GM19467 (cell line): ENCODE measurements around the gene TMEM234.

ENCODE experiments used
- ATAC-seq: cut with Tn5 transposase; IDR thresholded peaks from one replicate; pipeline ENCODE4 v1.9.1; 2021; ENCODE audit warnings: mild to moderate bottlenecking, moderate library complexity; ENCODE audit not compliant: unreplicated experiment

The TMEM234 gene

GRCh38 chr1:32180186-32181060, 41.7 kb downstream of the TMEM234 start:
- no peak for ATAC-seq

GRCh38 chr1:32179443-32180185, 42.5 kb downstream of the TMEM234 start, which contains the start of gene TXLNA:
TSS of gene TXLNA (plus strand) at chr1:32179675. CDS start at chr1:32180346, 671 bp downstream.
- peak; percentile 75 for ATAC-seq

GRCh38 chr1:32179193-32179442, 43.0 kb downstream of the TMEM234 start:
- ATAC-seq: no peak

DNA sequence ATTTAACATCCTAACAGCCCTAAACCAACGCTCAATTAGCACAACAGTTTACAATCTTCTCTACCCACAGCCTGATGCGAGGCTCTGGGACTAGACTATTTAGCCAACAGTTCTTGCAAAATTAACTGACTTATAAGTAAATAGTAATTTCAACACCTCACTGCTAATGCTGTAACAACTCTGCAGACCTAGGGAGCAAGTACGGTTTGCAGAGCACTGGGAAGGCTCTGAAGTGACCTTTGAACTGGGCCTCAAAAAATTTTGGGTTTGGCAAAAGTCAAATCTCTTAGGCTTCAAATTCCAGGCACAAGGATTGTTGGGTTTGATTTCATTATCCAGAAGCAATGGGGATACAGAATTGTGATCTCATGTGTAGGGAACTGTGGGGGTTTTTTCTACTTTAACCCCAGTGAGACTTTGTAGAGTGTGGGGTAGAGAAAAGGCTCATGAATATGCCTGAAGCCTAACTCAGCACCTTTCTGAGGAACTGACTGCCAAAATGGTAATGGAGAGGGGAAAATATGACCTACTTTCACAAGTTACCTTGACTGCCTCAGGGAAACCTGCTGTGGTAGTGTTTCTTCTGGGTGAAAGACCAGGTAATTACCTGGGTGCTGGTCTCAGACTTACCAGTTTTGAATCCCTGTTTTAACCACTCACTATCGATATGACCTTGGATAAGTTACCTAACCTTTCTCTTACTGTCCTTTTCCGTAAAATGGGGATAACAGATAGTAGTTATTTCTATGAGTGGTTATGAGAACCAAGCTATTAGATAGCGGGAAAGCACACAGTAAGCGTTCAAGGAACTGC, 43.6 kb downstream of the TMEM234 start:
- no peak for ATAC-seq

GRCh38 chr1:32172621-32173245, 49.4 kb downstream of the TMEM234 start:
- no peak for ATAC-seq

DNA sequence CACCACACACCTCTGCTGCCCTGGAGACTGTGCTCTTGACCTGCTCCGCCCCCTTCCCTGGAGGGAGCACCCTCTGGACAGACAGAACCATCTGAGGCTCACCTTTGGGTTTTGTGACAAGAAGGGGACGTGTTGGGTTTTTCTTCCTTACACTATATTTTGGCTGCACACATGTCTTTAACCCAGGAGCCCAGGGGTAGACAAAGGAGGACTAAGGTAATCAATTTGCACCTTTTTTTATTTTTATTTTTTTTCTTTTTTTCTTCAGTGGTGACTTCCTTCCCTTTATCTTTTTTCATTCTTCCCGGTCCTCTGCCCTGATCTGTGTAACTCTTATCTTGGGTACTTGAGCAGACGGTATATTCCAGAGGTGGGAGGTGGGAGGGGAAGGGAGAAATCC, 51.2 kb downstream of the TMEM234 start:
- ATAC-seq: no peak
